Neural cell (in vitro differentiated cells): ENCODE measurements around the gene OR6C2. TPM values are rescaled to one million over a fixed set of nuclear protein-coding genes. Genes with fewer than 3 reads are reported as not detected.
"Not testable (repeated sequence)": the region's sequence is repeated elsewhere in the genome, so short reads cannot be mapped to it uniquely, and the experiment has no call there.

Experiments
- H2AFZ ChIP-seq: fragments of 200-600, 300-800 bp; sonication (generic), shearing (Covaris generic); 2 replicates; pipeline ENCODE4 v1.6.0; 2014; ENCODE audit warnings: low read depth, mild to moderate bottlenecking, antibody characterized with exemption, low read length, moderate library complexity
- H3F3A ChIP-seq: fragments of 200-600 bp; shearing (Covaris generic); 2 replicates; pipeline ENCODE4 v1.6.1; 2016; ENCODE audit warnings: mild to moderate bottlenecking, moderate library complexity, mixed read lengths, antibody characterized with exemption, low read length; ENCODE audit not compliant: insufficient read depth, poor library complexity, severe bottlenecking
- H3K27ac ChIP-seq: fragments of 200-600, 300-800 bp; sonication (generic), shearing (Covaris generic); 2 replicates; pipeline ENCODE4 v1.5.1; 2014; ENCODE audit warnings: mild to moderate bottlenecking, low read length, moderate library complexity
- H3K27me3 ChIP-seq: fragments of 300-800, 200-600 bp; sonication (generic), shearing (Covaris generic); 2 replicates; pipeline ENCODE4 v1.6.0; 2014; ENCODE audit warnings: mild to moderate bottlenecking, low read depth, low read length, moderate library complexity; ENCODE audit not compliant: insufficient read depth
- H3K36me3 ChIP-seq: fragments of 300-800, 200-600 bp; sonication (generic), shearing (Covaris generic); 2 replicates; pipeline ENCODE4 v1.5.1; 2014; ENCODE audit warnings: mild to moderate bottlenecking, antibody characterized with exemption, low read length, moderate library complexity; ENCODE audit not compliant: insufficient read depth
- H3K4me2 ChIP-seq: fragments of 300-800, 200-600 bp; sonication (generic), shearing (Covaris generic); 2 replicates; pipeline ENCODE4 v1.6.0; 2014; ENCODE audit warnings: mild to moderate bottlenecking, low read length
- H3K4me3 ChIP-seq: fragments of 300-800, 200-600 bp; sonication (generic), shearing (Covaris generic); 2 replicates; pipeline ENCODE4 v1.5.1; 2014; ENCODE audit warnings: mild to moderate bottlenecking, low read length, moderate library complexity
- H3K79me2 ChIP-seq: fragments of 200-600 bp; shearing (Covaris generic); replicated peaks from 2 replicates; pipeline ENCODE4 v1.6.0; 2014; ENCODE audit warnings: mild to moderate bottlenecking, low read length, moderate library complexity; ENCODE audit not compliant: insufficient read depth
- H3K9ac ChIP-seq: fragments of 300-800, 200-600 bp; sonication (generic), shearing (Covaris generic); 2 replicates; pipeline ENCODE4 v1.6.1; 2016; ENCODE audit warnings: mild to moderate bottlenecking, low read length, mixed read lengths
- H3K9me2 ChIP-seq: fragments of 200-600 bp; shearing (Covaris generic); 2 replicates; pipeline ENCODE4 v1.6.1; 2016; ENCODE audit warnings: mild to moderate bottlenecking, low read length, mixed read lengths; ENCODE audit not compliant: insufficient read depth
- H3K9me3 ChIP-seq: fragments of 200-600, 300-800 bp; sonication (generic), shearing (Covaris generic); 2 replicates; pipeline ENCODE4 v1.6.1; 2016; ENCODE audit warnings: mild to moderate bottlenecking, mixed run types, low read length, moderate library complexity, mixed read lengths
- H4K20me1 ChIP-seq: fragments of 200-600 bp; shearing (Covaris generic); 2 replicates; pipeline ENCODE4 v1.6.1; 2016; ENCODE audit warnings: mild to moderate bottlenecking, mixed run types; ENCODE audit not compliant: insufficient read depth
- CTCF ChIP-seq: fragments of 450-650 bp; IDR thresholded peaks from 2 replicates; pipeline ENCODE4 v1.5.1; 2014; ENCODE audit warnings: antibody characterized with exemption, mild to moderate bottlenecking, moderate library complexity; ENCODE audit not compliant: poor library complexity, severe bottlenecking
- EP300 ChIP-seq: fragments of 450-650 bp; conservative IDR thresholded peaks from 2 replicates; pipeline ENCODE4 v1.6.1; 2014; ENCODE audit warnings: antibody characterized with exemption, mild to moderate bottlenecking, moderate library complexity; ENCODE audit not compliant: poor library complexity, severe bottlenecking
- EZH2 ChIP-seq: fragments of 200-600, 300-800 bp; shearing (Covaris generic), sonication (generic); IDR thresholded peaks from 2 replicates; pipeline ENCODE4 v1.6.1; 2014; ENCODE audit warnings: antibody characterized with exemption, low read length, borderline replicate concordance, mild to moderate bottlenecking; ENCODE audit not compliant: insufficient read depth, poor library complexity, severe bottlenecking
- MXI1 ChIP-seq: fragments of 450-650 bp; conservative IDR thresholded peaks from 2 replicates; pipeline ENCODE4 v1.6.1; 2014; ENCODE audit warnings: antibody characterized with exemption, mild to moderate bottlenecking; ENCODE audit not compliant: poor library complexity, severe bottlenecking
- POLR2AphosphoS5 ChIP-seq: IDR thresholded peaks from 2 replicates; pipeline ENCODE4 v1.6.1; 2012
- RAD21 ChIP-seq: fragments of 450-650 bp; conservative IDR thresholded peaks from 2 replicates; pipeline ENCODE4 v1.6.1; 2014; ENCODE audit warnings: antibody characterized with exemption, mild to moderate bottlenecking, moderate library complexity
- REST ChIP-seq: IDR thresholded peaks from 2 replicates; pipeline ENCODE4 v1.6.1; 2012; ENCODE audit warnings: borderline replicate concordance
- SMC3 ChIP-seq: fragments of 450-650 bp; conservative IDR thresholded peaks from 2 replicates; pipeline ENCODE4 v1.6.1; 2014; ENCODE audit warnings: antibody characterized with exemption, mild to moderate bottlenecking, moderate library complexity; ENCODE audit not compliant: poor library complexity
- TAF1 ChIP-seq: IDR thresholded peaks from 2 replicates; pipeline ENCODE4 v1.6.1; 2012; ENCODE audit warnings: low read depth
- polyA plus RNA-seq: library from polyadenylated mRNA; depleted of rRNA; stranded (reverse); fragments of >200 nt; gene quantifications from 2 replicates; pipeline ENCODE4 v1.2.3, GENCODE V29; 2014

OR6C2 gene
- polyA plus RNA-seq, 1 donor from 2014 or later, result not detected

- no peak for TF ChIP-seq SMC3
- no peak for TF ChIP-seq CTCF
- TF ChIP-seq EZH2, result no peak
- TF ChIP-seq REST, result no peak
- no peak for TF ChIP-seq RAD21
- TF ChIP-seq TAF1, result no peak
- no peak for TF ChIP-seq POLR2AphosphoS5
- no peak for TF ChIP-seq MXI1
- no peak for TF ChIP-seq EP300
- Histone ChIP-seq H3K9ac (no peak within 1 kb of the TSS), H3K27me3 (no peaks in the 10 kb centered on the region), H3K36me3 (no peaks in the 10 kb centered on the region), H3F3A (no peaks in the 10 kb centered on the region), H3K9me3 (no peaks in the 10 kb centered on the region), H3K4me3 (no peak within 1 kb of the TSS), H3K79me2 (no peaks in the 10 kb centered on the region), H2AFZ (no peak within 1 kb of the TSS), H4K20me1 (no peaks in the 10 kb centered on the region), H3K27ac (no peak within 1 kb of the TSS), H3K9me2 (no peaks in the 10 kb centered on the region), H3K4me2 (no peak within 1 kb of the TSS)
Measured at GRCh38 chr12:55400229-55400628, 43.6 kb upstream of the OR6C2 start, which contains the start of gene OR6C65. Gene OR6C65, plus strand, starts transcription at chr12:55400529. Its CDS starts 0 bp downstream, at chr12:55400529.

- no peaks in the 10 kb centered on the region for H4K20me1 ChIP-seq
- no peaks in the 10 kb centered on the region for H3F3A ChIP-seq
- no peaks in the 10 kb centered on the region for H3K27me3 ChIP-seq
- H3K9me3 ChIP-seq, result peaks cover 4% of the 10 kb centered on the region
- no peak overlapping the region for H3K4me3 ChIP-seq
- no peak overlapping the region for H3K27ac ChIP-seq
- H3K4me2 ChIP-seq, result no peak overlapping the region
- no peak overlapping the region for H3K9ac ChIP-seq
- H2AFZ ChIP-seq, result no peak overlapping the region
- TF ChIP-seq EZH2 (no peak), REST (no peak), SMC3 (no peak), TAF1 (no peak), EP300 (no peak), POLR2AphosphoS5 (no peak), RAD21 (no peak), CTCF (no peak), MXI1 (no peak)
- H3K9me2 ChIP-seq, result no peaks in the 10 kb centered on the region
- H3K36me3 ChIP-seq, result no peaks in the 10 kb centered on the region
- no peaks in the 10 kb centered on the region for H3K79me2 ChIP-seq
Measured at GRCh38 chr12:55407866-55408265, 36.0 kb upstream of the OR6C2 start.

- not testable (repeated sequence) for H3K9me3 ChIP-seq, H3K36me3 ChIP-seq, H3K79me2 ChIP-seq, H3F3A ChIP-seq, H3K4me2 ChIP-seq, H3K4me3 ChIP-seq, H2AFZ ChIP-seq, H3K27me3 ChIP-seq, H3K9me2 ChIP-seq, H3K9ac ChIP-seq, H3K27ac ChIP-seq, H4K20me1 ChIP-seq
Measured at GRCh38 chr12:55409133-55409532, 34.7 kb upstream of the OR6C2 start.
